Measurements from ENCODE around the gene LRMDA.

- TF ChIP-seq POLR2A (IDR thresholded peaks at IDR 0.05) (no peak), CTCF (IDR thresholded peaks at IDR 0.05) (no peak)
Measured at GRCh38 chr10:76236356-76236755, 804.9 kb downstream of the LRMDA start.
